ENCODE measurements around the gene SCP2.

DNA sequence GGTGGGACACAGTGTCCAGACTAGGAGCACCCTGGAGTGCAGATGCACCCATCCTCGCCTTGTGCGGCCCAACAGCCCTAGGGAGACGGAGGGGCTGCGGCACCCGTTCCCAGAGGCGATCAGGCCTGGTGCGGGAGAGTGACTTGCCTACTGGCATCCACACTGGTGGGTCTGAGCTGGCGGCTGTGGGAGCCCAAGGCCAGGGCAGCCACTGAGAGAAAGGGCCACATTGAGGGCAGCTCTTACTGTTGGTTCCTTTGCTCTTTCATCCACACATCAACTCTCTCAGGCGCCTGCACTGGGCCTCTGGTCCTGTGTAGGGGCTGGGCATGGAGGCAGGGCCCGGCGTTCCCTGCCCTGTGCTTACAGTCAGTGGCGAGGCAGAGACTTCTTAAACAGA lies 143.5 kb downstream of the SCP2 start:
- TF ChIP-seq CTCF (IDR thresholded peaks at IDR 0.05), result no peak
- no peak for TF ChIP-seq POLR2A (IDR thresholded peaks at IDR 0.05)

Measured in right lobe of liver (tissue), 4 donors.